Testis (tissue), 2 donors: Measurements from ENCODE around the gene EXOC3.
"Not testable (repeated sequence)": the region's sequence is repeated elsewhere in the genome, so short reads cannot be mapped to it uniquely, and the experiment has no call there.

Source experiments
- POLR2A ChIP-seq: fragments of 450-650 bp; IDR thresholded peaks from one replicate; pipeline ENCODE4 v1.6.1; 2017; ENCODE audit warnings: antibody characterized with exemption, mild to moderate bottlenecking, moderate library complexity
- TF ChIP-seq, protein P1 (sequence below), 3 experiments: fragments of 450-650 bp in 2 of 3; fragments of 200-600 bp in 1 of 3; sonication (generic) in 1 of 3; IDR thresholded peaks; one replicate each; pipeline ENCODE4 v1.5.1; 2016 to 2019; ENCODE audit warnings: antibody characterized with exemption in 3 of 3, mild to moderate bottlenecking in 2 of 3, moderate library complexity in 1 of 3

DNA sequence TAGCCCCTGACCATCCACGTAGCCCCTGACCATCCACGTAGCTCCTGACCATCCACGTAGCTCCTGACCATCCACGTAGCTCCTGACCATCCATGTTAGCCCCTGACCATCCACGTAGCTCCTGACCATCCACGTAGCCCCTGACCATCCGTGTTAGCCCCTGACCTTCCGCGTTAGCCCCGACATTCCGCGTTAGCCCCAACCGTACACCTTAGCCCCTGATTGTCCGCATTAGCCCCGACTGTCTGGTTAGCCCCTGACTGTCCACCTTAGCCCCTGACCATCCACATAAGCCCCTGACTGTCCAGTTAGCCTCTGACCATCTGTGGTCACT, 44.9 kb upstream of the EXOC3 start:
- TF ChIP-seq, protein P1, sequence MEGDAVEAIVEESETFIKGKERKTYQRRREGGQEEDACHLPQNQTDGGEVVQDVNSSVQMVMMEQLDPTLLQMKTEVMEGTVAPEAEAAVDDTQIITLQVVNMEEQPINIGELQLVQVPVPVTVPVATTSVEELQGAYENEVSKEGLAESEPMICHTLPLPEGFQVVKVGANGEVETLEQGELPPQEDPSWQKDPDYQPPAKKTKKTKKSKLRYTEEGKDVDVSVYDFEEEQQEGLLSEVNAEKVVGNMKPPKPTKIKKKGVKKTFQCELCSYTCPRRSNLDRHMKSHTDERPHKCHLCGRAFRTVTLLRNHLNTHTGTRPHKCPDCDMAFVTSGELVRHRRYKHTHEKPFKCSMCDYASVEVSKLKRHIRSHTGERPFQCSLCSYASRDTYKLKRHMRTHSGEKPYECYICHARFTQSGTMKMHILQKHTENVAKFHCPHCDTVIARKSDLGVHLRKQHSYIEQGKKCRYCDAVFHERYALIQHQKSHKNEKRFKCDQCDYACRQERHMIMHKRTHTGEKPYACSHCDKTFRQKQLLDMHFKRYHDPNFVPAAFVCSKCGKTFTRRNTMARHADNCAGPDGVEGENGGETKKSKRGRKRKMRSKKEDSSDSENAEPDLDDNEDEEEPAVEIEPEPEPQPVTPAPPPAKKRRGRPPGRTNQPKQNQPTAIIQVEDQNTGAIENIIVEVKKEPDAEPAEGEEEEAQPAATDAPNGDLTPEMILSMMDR (IDR thresholded peaks at IDR 0.05): not testable (repeated sequence)
- not testable (repeated sequence) for TF ChIP-seq POLR2A
